HPDE6-E6E7 (cell line): ENCODE measurements around the gene C6orf62.
"Not testable (repeated sequence)": the region's sequence is repeated elsewhere in the genome, so short reads cannot be mapped to it uniquely, and the experiment has no call there.

ENCODE experiments used
- DNase-seq: peaks from one replicate; pipeline ENCODE4 v3.0.0; 2011; ENCODE audit warnings: missing footprints; ENCODE audit errors: extremely low spot score

C6orf62 gene

GRCh38 chr6:24743265-24743943, 24.4 kb upstream of the C6orf62 start:
- peak; percentile 96 for DNase-seq

GRCh38 chr6:24742216-24742738, 23.3 kb upstream of the C6orf62 start:
- no peak for DNase-seq

GRCh38 chr6:24740861-24741260, 21.9 kb upstream of the C6orf62 start:
- no peak for DNase-seq

- no peak for DNase-seq
Measured at GRCh38 chr6:24738741-24739140, 19.8 kb upstream of the C6orf62 start.

GRCh38 chr6:24734710-24735109, 15.8 kb upstream of the C6orf62 start:
- not testable (repeated sequence) for DNase-seq

DNA sequence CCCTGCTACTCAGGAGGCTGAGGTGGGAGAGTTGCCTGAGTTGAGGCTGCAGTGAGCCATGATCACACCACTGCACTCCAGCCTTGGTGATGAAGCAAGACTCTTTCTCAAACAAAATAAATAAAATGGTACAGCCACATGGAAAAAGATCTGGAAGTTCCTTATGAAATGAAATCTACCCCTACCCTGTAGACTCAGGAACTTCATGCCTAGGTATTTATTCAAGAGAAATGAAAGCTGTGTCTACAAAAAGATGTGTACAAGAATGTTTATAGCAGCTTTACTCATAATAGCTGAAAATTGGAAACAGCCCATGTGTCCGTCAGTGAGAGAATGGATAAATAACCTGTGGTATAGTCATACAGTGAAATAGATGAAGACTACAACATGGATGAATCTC, 15.2 kb upstream of the C6orf62 start:
- DNase-seq: no peak

- not testable (repeated sequence) for DNase-seq
Measured at GRCh38 chr6:24731456-24732134, 12.6 kb upstream of the C6orf62 start.

DNA sequence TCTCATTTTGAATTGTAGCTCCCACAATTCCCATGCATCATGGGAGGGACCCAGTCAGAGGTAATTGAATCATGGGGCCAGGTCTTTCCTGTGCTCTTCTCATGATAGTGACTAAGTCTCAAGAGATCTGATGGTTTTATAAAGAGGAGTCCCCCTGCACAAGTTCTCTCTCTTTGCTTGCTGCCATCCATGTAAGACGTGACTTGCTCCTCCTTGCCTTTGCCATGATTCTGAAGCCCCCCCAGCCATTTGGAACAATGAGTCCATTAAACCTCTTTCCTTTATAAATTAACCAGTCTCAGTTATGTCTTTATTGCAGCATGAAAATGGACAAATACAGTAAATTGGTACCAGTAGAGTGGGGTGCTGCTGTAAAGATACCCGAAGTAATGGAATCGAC, 11.7 kb upstream of the C6orf62 start:
- DNase-seq: not testable (repeated sequence)

- no peak for DNase-seq
Measured at GRCh38 chr6:24723270-24723669, 4.3 kb upstream of the C6orf62 start.

DNA sequence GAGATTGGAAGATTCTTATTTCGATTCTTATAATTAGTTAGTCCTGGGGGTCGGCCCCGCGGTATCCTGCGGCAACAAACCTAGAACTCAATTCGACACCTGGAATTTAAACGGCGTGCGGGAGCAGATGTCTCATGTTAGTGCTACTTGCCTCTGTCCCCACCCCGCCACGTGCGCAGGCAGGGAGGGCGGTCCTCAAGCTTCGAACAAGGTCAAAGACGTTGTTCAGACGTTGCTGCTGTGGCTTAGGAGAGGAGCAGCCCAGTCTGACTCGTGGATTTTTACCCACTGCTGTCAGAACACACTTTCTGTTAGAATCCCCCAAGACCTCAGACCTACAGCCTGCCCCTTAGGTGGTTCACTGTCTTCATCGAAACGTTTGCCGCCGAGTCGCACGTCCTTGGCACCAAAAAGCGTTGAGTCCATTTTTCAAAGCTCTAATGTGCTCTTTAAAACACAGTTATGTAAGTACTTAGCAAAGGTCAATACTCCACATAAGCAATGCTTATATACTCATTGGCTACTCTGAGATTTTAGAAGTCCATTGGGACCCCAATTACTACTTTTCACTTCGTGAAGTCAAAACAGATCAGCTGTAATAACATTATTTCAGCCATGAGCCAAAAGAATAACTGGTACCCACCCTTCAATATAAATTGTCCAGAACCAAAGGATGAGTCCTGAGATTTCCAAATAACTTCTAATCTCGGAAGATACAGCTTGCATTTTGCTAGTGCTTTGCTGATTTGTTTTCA, 2.7 kb upstream of the C6orf62 start:
- DNase-seq: peak; percentile 63

DNA sequence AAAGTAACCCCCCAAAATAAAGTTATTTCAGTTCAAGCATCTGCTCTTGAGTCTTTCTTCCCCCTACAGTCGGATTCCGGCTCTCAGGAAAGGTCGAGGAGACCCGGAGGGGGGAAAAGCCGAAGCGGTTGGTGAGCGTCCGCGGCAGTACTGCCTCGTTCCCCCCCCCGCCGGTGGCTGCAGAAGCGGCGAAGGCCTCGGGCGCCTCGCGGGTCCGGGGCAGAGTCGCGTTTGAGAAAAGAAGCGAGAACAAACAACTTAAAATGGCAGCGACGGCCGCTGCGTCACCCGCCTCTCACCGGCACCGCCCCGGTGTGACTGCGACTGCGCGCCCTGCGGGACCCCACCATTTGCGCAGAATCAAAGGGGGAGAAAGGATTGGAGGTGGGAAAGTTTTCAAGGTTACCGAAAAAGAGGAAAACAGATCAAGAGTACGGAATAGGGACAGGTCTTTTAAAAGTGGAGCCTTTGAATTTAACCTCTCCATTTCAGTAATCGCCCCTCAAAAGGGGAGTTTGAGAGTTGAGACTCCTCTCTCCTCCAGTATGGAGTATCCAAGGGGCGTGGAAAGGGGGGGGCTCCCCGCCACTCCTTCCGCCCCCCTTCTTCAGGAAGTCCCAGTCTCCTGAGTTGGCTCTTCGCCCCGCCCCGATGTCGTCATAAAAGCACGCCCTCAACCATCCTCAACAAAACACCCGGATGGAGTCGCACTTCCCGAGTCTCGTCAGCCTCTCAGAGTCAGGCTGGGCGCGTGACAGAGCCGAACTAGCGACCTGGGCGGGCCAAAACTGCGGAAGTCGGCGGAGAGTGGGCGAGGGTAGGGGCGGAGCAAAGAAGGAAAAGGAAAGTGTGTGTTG, 1.9 kb upstream of the C6orf62 start:
- peak; percentile 96 for DNase-seq

DNA sequence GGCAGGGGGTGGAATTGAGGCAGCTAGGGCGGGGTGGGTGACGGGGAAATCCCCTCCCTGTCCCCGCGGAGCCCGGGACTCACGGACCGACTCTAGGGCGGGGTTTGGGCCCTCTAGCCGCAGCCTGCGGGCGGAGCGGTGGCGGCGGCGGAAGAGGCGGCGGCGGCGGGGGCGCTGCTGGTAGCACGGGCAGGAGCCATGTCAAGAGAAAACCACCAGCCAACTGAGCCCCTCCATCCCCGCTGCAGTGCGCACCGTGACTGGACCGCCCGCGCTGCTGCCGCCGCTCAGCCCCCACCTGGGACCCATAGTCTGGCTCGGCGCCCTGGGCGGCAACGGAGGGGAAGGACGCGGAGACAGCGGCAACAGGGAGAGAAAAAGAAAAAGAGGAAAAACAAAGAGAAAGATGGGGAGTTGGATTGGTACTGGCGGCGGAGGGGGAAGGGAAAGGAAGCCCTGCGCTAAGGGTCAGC, 1.2 kb upstream of the C6orf62 start:
- no peak for DNase-seq

GRCh38 chr6:24718449-24719124, 367 bp downstream of the C6orf62 start:
- DNase-seq: no peak

GRCh38 chr6:24716602-24717148, 2.3 kb downstream of the C6orf62 start:
- DNase-seq: not testable (repeated sequence)

- no peak for DNase-seq
Measured at GRCh38 chr6:24710519-24711303, 8.2 kb downstream of the C6orf62 start.

DNA sequence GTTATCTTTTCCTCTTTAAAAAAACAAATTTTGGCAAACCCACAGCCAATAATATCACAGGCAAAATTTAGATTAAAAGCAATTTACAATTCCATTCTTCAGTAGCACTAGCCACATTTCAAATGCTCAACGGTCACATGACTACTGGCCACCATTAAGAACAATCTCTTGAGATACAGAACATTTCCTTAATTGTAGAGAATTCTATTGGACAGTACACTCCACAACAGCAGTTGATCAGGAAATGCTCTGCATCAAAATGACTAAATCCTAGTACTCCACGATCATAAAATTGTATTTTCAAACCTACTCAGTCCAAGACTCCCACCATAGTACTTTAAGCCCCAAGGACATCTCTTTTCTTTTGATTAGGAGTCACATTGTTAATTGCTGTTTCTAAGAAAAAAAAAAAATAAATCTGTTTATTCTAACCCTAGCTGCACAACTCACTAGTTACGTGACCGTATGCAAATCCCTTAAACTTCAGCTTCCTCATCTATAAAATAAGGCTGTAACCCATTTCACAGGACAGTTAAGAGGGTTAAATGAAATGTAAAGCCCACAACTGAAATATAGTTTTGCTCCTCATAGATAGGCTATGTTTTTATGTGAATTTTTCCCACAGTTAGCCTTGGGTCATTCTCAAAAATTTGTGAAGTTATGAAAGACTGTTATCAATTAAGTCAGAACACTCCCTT, 9.8 kb downstream of the C6orf62 start:
- DNase-seq: no peak

DNA sequence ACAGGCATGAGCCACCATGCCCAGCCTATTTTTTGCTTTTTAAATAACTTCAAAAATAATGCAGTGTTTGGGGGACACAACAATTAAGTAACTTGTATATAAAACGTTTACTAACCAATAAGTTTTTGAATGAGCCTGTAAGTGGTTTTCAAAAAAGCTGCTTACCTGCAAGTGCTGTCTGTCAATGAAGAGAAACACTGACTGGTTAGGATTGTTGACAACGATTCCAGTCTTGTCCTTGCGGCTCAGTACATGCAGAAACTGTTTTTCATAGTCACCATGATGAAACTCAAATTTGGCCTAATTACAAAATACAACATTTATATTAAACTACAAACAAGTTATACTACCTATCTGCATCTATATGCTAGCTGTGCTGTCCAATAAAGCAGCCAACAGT, 10.3 kb downstream of the C6orf62 start:
- no peak for DNase-seq

- no peak for DNase-seq
Measured at GRCh38 chr6:24704468-24704867, 14.5 kb downstream of the C6orf62 start.

- DNase-seq: no peak
Measured at GRCh38 chr6:24702720-24703282, 16.2 kb downstream of the C6orf62 start.
